GM21737 (cell line): Measurements from ENCODE around the gene GRIK4.
"Not testable (repeated sequence)": the region's sequence is repeated elsewhere in the genome, so short reads cannot be mapped to it uniquely, and the experiment has no call there.

ENCODE experiments used
- ATAC-seq: cut with Tn5 transposase; IDR thresholded peaks from one replicate; pipeline ENCODE4 v1.9.1; 2021; ENCODE audit warnings: mild to moderate bottlenecking, moderate library complexity; ENCODE audit not compliant: unreplicated experiment

GRIK4 gene

GRCh38 chr11:121024989-121025388, 513.4 kb downstream of the GRIK4 start:
- no peak for ATAC-seq

GRCh38 chr11:121029153-121029552, 517.6 kb downstream of the GRIK4 start:
- no peak for ATAC-seq

DNA sequence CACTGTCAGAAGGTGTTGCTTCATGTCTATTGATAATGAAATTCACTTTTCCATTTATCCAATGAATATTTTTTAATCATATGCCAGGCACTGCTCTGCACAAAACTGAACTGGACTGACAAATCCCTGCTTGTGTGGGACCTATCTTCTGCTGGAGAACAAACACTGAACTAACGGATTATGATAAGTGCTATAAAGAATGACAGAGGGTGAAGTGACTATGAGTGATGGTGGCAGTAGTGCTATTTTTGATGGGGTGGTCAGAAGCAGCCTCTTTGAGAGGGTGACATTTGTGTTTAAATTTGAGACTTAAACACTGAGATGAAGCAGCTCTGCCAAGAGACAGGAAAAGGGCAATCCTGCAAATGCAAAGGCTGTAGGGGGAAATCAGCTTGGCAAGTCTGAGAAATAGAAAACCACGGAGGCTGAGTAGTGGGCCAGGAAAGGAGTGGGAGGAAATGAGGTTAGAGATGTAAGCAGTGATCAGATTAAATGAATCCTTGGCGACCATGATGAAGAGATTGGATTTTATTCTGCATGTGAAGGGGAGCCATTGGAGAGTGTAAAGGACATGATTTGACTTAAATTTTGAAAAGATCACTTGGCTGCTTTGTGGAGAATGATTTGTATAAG, 518.4 kb downstream of the GRIK4 start:
- no peak for ATAC-seq

DNA sequence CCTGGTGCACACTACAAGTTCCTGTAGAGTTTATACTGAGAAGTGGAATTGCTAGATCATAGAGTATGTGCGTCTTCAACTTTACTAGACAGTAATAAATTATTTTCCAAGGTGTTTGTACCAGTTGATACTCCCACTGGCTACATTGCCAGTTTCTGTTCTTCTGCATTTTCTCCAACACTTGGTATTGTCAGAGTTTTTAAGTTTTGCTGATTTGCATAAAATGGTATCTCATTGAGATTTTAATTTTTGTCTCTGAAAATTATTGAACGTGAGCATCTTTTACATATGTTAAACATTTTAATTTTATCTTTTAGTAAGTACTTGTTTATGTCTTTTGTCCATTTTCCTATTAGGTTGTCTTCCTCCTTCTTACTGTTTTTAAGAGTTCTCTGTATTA, 519.6 kb downstream of the GRIK4 start:
- ATAC-seq, result no peak

GRCh38 chr11:121031648-121032047, 520.1 kb downstream of the GRIK4 start:
- ATAC-seq, result not testable (repeated sequence)

DNA sequence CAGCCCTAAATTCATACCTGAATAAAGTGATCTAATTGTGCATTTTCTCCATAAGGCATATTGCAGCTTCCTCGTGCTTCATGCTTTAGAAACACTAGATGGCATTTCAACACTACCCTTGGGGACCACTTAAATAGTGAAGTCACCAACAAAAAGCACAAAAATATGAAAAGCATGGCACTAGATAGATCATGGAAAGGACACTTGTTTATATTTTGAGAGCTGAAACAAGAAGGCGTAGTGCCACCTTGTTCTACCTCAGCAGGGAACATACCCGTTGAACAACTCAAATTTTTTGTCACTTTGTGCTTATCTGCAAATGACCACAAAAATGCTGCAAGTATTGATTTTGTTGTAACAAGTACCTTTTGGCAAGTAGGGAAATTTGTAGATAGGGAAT, 521.0 kb downstream of the GRIK4 start:
- ATAC-seq, result no peak

GRCh38 chr11:121033635-121034034, 522.1 kb downstream of the GRIK4 start:
- ATAC-seq, result no peak

- no peak for ATAC-seq
Observed at GRCh38 chr11:121035169-121035755, 523.7 kb downstream of the GRIK4 start.

DNA sequence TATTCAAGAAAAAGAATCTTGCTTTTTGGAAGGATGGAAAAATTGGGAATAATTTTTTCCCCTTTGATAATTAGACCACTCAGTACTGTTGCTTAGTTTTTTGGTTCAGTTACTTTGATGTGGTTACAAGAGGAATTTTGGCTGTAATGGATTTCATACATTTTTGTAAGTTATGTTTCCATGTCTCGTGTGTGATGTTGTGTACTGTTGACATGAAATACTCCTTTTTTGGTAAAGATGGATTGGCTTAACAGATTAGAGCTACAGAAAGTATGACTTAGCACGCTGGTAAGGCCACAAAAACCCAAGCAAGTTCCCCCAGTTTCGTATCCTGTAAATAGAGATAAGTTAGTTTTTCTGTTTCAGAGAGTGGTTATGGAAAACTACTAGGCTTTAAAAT, 524.2 kb downstream of the GRIK4 start:
- ATAC-seq, result no peak

DNA sequence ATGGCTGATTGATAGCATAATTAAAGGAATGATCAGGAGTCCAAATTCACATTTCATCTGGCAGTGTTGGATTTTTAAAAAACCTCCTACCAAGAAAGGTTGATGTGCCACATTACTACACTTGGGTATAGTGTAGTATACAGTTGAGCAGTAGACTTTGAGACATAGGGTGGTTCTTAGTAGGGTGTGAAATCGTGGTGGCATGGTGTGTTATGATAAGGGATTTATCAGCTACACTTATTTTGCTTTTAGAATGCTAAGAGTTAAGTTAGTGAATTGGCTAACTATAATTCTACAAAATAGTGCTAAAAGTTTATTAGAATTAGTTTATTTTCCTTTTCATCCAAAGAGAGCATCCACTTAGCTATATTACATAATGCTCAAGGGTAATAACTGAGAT, 525.5 kb downstream of the GRIK4 start:
- no peak for ATAC-seq
